Activated T-cell treated with anti-CD3 and anti-CD28 coated beads for 4 hours (primary cell): ENCODE results near the gene PWWP2B.
"Not testable (repeated sequence)": the region's sequence is repeated elsewhere in the genome, so short reads cannot be mapped to it uniquely, and the experiment has no call there.

Experiments used
- DNase-seq: peaks from one replicate; pipeline ENCODE4 v3.0.0-alpha.2; 2020

The PWWP2B gene

DNA sequence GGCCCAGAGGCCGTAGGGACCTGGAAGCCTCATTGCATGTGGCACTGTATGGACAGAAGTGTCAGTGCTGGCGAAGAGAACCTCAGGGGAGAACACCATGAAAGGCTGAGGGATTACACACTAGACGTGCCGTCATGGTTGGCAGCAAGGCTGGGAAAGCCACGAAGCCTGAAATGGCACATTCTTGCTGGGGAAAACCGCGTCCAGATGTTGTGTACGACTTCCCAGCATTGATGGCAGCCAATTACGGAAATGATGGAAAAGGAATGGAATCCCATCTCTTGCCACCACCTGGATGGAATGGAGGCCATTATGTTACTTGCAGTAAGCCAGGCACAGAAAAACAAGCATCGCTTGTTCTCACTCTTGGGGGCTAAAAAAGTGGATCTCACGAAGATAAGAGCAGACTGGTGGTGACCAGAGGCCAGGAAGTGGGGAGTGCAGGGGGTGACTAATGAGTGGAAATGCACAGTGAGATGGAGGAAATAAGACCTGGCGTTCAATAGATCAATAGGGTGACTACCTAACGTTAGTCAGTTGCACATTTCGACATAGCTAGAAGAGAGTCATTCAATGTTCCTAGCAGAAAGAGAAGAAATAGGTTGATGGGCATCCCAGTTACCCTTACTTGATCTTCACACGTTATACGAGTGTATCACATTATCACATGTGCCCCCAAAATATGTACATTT lies 14.6 kb upstream of the PWWP2B start:
- no peak for DNase-seq

DNA sequence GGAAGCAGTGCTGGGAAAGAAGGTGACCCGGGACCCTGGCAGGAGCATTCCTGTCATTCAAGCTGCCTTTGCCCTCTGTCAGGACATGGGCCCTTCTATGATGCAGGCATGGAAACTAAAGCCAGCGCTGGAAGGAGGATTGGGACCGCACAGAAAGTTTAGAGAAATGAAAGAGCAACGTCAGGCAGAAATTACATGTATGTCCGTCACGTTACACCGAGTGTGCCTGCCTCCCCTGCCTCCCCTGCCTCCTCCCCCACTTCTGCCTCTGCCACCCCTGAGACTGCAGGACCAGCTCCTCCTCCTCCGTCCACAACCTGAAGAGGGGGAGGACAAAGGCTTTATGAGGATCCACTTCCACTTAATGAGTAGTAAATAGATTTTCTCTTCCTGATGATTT lies 13.9 kb upstream of the PWWP2B start:
- DNase-seq: no peak

DNA sequence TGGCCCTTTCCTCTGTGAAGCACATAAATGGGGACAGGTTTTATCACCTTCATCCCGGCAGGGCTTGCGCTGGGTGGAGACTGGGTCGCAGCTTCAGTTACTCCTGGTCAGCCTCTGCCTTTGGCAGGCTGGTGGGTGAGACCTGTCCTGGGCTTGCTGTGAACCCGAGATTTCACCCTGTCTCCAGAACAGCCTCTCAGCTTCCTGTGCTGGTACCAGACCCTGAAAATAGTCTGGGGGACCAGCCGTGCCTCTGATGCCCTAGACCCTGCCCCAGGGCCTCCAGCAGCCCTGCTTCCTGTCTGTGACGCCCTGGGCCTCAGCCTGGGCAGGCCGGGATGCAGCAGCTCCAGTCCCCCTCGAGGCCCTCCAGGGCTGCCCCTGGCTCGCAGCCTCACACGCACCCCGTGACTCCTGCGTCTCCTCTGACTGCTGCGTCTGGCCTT lies 13.2 kb upstream of the PWWP2B start:
- no peak for DNase-seq

DNA sequence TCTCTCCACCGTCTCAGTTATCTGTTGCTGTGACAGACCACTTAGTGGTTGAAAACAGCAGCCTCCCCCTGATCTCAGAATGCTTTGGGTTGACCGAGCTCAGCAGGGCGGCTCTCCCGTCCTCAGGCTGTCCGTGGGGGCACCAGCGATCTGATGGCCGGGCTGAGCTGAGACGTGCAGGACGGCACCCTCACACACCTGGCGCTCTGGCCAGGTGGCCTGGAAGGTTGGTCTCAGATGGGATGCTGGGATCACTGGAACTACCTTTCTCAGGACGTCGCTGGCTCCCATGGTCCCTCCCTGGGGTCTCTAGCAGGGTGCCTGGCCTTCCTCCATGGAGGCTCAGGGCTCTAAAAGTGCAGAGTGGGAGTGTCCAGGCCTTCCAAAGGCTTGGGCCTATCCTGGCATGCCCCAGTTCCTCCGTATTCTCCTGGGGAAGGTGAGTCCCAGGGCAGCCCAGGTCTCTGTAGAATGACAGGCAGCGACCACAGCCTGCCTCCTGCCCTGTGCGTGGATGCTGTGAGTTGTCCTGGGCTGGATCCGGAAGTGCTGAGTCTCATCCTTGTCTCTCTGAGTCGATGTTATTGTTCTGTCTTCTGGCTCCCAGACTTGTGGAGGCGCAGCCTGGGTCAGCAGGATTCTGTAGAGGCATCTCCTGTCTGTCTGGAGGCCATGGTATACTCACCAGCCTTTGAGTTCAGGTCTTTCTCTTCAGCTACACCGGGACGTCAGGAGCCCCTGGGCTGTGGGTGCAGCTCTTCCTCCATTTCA lies 12.2 kb upstream of the PWWP2B start:
- no peak for DNase-seq

DNA sequence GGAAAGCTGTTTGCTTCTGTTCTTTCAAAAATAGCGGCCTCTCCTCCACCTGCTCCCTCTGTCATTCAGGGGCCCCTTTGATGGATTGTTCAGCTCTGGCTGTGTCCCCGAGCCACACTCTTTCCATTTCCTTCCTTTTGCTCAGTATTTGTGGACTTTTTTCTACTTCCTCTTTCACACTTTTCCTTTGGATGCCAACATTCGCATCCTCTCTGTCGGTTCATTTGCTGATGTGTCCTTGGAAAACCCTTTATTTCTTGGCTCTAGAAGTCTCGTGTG lies 11.7 kb upstream of the PWWP2B start:
- no peak for DNase-seq

DNA sequence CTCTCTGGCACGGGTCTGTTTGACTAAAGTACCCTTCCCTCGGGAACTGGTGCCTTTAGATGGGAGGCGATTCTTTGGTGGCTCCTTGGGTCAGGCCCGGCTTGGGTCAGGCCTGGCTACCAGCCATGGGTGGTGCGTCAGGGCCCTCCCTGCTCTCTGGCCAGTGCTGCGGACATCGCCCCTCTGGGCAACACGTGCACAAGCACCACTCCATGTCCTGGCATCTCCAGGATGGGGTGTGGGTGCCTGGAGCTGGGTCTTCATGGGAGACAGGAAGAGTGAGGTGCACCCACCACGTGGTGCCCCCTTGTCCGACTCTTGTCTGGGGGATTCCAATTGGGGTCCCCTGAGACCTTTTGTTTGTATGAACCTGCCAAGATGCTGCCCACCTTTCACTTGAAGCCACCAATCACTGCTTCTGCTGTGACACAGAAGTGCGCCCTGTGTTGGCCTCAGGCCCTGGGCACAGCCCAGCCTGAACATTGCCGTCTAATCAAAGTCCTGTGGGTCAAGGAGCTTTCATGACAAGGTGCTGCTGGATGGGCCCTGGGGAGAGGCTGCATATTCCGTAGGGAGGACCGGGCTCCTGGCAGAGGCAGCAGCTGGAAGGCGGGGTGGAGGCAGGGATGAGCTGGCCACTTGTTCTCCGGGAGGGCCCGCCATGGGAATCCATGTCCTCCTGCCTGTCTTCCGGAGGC lies 11.1 kb upstream of the PWWP2B start:
- DNase-seq: no peak

DNA sequence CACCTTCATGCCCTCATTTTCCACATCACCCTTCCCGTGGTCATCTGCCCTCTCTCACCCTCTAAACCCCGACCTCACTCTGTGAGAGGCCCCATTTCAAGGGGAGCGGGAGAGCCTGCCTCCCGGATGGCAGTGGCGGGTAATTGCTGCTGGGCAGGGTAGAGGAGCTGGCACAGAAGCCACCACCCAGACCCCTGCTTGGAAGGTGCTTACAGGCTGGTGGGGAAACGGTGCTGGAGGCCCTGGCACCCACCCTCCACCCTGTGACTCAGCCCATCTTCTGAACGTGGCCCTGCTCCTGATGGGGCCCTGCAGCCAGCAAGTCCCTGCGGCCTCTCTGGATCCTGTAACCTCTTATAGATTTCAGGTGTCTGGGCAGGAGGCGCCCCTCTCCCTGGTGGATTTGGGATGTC lies 10.6 kb upstream of the PWWP2B start:
- no peak for DNase-seq

DNA sequence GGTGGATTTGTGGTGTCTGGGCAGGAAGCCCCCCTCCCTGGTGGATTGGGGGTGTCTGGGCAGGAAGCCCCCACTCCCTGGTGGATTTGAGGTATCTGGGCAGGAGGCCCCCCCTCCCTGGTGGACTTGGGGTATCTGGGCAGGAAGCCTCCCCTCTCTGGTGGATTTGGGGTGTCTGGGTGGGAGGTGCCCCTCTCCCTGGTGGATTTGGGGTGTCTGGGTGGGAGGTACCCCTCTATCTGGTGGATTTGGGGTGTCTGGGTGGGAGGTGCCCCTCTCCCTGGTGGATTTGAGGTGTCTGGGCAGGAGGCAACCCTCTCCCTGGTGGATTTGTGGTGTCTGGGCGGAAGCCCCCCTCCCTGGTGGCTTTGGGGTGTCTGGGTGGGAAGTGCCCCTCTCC lies 10.1 kb upstream of the PWWP2B start:
- not testable (repeated sequence) for DNase-seq

DNA sequence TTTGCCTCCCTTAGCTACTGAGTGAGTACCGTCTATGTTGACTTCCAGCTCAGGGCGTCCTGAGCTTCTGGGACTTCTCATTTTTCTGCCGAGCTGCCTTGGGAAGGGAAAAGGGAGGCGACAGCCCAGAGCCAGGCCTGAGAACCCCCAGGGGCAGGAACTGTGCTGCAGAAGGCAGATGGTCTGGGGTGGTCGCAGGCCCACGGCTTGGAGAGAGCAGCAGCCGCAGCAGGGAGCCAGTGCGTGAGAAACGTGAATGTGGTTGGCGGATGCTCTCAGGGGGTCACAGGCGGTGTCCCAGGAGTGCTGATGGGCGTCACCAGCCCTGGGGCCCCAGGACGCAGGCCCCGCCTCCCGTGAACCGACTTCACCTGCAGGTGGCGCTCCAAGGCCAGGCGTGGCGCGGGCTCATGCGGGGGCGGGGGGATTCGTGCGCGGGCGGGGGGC lies 9.2 kb upstream of the PWWP2B start:
- DNase-seq: peak; percentile 65

DNA sequence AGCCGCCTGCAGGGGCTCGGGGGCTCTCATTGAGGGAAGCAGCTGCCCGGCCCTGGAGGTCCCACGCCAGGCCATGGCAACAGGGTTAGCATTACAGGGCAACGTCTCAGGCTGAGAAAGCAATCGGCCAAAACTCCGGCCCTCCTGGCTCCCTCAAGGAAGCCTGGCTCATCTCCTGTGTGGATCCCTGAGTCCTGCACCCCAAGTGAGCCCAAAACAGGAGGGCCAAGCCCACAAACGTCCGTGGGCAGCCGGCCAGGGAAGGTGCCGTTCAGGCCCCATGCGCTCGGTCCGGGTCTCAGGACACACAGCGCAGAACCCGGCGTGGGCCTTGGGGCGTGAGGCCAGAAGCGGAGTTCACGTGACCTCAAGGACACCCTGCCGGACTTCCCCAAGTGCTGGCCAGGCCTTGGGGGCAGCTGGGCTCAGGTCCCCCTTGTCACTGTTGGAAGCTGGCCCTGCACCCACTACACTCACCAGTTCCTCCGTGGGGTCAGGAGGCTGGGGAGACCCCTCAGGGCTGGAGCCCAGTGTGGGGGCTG lies 8.0 kb upstream of the PWWP2B start:
- DNase-seq: no peak

DNA sequence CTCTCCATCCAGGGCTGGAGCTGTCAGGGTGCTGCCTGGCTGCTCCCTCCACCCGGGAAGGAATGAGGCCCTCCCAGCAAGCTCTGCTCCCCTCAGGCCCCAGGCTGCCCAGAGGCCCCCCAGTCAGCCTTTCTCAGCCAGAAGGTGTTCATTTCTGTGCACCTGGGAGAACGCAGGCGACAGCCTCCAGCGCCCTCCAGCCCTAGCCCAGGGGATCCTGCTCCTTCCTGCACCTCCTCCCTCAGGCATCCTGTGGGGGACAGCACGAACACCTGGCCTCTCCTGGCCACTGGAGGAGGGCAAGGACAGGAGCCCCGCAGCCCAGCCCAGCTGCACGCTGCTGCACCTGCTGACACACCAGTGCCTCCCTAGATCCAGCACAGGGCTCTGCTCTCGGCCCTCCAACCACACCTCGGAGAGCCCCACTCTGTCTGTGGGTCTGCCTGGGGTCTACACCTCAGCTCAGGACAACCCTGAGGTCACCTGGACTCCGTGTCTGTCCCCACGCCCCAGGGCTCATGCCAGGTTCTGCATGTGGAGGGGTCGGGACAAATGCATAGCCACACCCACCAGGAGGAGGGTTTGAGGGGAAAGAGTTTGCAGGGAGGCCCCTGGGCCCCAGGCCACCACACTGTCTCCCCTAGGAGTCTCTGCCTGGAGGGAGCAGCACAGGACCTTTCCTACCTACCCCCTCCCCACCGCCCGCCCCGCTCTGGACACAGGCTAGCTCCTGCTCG lies 7.4 kb upstream of the PWWP2B start:
- DNase-seq: no peak

DNA sequence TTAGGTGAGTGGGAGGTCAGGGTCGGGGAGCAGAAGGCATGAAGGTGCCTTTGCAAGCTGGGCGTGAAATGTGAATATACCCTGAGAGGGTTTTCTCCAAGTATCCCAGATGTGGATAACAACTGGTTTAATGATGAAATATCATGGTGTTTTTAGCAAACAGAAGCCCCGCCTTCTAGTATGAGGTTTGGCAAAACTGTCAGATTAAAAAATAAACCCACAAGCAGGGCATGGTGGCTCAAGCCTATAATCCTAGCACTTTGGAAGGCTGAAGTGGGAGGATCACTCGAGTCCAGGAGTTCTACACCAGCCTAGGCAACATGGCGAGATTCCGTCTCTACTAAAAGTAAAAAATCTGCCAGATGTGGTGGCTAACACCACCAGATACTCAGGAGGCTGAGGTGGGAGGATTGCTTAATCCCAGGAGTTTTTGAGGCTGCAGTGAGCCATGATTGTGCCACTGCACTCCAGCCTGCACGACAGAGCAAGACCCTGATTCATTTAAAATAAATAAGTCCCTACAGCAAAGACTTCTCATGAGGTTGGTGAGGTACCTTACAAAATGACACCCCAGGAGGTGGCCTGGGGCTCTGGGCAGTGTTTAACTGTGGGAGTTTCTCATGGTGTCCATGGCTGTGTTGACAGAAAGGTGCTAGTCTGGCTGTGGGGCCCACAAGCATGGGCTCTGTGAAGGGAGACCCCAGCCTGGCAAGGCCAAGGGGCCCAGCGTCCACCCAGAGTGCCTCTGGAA lies 6.7 kb upstream of the PWWP2B start:
- DNase-seq: no peak

DNA sequence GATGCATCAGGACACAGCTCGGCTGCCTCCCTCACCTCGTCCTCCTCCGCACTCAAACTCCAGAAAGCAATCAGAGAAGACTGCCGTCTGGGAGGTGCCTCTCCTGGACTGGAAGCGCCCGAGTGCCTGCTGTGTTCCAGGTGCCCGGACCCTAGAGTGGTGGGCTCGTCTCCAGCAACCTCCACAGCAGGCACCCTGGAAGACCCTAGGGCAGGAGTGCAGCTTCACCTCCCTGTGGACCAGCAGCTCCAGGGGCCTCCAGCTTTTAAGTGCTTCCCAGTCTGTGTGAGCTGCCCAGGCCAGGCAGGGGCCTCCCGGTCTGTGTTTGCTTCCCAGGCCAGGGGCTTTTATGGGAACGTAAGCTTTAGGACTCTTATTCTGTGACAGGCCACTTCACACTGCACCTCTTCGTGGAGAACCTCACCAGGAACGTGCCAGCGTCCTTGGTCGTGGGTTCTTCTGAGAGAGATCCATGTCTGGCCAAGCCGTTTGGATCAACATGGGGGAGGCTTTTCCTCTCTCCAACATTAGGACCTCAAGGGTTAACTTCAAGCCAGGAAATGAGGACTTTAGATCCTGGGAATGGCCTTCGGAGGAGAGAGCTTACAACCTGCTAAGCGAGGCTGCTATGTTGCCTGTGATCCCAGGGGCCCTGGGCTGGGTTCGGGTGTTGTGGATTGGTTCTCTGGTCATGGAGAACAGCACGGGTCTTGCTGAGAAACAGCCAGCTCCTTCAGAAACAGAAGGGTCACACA lies 5.9 kb upstream of the PWWP2B start:
- no peak for DNase-seq

DNA sequence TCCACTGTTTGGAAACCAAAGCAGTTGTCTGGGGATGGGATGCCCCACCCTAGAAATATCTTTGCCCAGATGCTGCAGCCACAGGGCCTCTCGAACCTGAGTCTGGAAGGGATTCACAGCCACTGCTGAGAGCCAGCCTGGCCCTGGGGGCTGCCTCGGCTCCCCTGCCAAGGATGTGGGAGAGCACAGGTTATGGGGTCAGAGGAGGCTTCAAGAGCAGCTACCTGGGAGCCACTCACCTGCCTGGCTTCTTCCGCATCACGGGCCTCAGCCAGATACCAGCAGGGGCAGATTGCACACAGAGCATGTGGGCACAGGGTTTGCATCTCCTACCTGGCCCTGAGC lies 5.4 kb upstream of the PWWP2B start:
- DNase-seq: no peak

DNA sequence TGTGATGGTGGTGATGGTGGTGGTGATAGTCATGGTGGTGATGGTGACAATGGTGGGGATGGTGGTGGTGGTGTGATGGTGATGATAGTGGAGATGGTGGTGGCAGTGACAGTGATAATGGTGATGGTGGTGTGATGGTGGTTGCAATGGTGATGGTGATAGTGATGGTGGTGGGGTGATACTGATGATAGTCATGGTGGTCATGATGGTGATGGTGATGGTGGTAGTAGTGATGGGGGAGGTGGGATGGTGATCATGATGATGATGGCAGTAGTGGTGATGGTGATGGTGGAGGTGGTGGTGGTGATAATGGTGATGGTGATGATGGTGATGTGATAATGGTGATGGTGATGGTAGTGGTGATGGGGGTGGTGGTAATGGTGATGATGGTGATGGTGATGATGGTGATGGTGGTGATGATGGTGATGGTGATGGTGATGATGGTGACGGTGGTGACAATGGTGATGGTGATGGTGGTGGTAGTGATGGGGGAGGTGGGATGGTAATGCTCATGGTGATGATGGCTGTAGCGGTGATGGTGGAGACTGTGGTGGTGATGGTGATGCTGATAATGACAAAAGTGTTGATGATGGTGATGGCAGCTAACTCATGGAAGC lies 4.7 kb upstream of the PWWP2B start:
- DNase-seq: no peak

DNA sequence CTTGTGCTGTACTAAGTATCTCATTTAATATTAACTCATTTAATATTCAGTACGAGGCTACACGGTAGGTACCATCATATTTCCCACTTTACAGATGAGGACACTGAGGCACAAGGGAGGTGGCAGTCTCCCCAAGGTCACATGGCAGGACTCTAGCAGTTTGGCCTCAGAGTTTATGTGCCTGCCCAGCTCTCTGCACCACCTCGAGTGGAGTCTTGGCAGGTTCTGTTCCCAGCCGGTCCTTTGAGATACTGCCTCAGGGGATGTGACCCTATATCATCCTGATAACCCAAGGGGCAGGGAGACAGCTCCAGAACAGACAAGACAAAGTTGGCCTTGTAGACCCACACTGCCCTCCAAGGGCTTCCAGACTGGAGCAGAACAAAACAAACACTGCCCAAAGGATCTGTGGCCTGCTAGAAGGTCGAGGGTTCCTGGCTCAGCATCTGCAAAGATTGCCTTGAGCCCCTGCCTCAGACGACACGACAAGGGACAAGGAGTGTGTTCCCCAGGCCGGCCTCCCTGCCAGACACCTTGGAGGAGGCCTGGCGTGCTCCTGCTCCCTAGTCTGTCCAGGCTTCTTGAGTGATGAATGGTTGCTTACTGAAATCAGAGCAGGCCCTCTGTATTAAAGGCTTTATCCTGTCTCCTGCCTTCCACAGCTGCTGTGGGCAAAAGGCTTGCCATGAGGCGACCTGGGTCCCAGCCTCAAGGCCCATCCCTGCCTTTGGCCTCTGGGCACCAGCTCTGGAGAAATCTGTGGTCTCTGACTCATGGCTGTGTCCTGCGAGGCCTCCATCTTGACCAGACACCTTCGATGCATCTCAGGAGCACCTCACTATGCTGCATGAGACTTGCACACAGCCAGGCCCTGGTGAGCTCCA lies 3.9 kb upstream of the PWWP2B start:
- no peak for DNase-seq

DNA sequence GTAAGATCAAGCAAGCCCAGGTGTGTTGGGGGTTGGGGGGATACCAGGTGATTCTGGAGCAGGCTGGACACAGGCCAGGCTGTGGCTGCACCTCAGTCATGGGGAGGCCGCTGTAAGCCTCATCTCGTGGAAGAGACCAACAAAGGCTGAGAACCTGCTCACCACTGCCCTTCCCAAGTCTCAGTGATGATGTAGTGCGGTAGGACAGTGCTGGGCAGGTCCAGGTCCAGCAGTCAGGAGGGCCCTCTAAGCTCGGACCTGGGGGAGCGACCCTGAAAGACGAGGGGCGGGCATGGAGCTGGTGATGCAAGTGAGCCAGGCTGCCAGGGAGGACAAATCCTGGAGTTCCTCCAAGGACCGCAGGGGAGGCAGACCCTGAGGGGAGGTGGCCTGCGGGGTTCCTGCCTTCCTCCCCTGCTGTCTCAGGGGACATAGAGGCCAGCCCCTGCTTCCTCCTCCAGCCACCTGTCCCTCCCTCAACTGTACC lies 3.3 kb upstream of the PWWP2B start:
- DNase-seq: no peak

DNA sequence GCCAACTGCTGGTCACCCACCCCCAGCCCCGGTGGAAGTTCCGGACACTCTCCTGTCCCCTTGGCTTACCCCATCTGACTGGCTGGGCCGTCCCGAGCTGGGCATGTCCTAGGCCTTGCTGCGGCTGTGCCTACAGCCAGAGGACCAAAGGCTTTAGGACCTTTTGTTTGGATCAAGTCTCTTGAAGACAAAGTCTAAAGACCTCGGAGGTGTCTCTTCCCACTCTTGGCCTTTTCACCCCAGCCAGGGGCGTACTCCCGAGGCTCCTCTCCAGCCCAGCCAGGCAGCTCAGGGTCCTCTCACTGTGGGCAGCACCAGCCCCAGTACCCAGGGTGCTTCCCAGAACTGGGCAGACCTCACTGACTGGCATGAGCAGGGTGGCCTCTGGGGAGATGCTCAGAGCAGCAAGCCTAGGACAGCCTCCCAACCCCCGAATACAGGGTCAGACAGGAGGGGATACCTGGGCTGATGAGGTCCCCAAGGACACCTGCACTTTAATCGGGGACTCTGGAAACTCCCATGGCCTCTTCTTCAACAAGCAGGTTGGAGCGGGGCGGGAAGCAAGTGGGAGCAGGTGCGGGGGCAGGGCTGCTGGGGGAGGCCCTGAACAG lies 2.7 kb upstream of the PWWP2B start:
- no peak for DNase-seq

DNA sequence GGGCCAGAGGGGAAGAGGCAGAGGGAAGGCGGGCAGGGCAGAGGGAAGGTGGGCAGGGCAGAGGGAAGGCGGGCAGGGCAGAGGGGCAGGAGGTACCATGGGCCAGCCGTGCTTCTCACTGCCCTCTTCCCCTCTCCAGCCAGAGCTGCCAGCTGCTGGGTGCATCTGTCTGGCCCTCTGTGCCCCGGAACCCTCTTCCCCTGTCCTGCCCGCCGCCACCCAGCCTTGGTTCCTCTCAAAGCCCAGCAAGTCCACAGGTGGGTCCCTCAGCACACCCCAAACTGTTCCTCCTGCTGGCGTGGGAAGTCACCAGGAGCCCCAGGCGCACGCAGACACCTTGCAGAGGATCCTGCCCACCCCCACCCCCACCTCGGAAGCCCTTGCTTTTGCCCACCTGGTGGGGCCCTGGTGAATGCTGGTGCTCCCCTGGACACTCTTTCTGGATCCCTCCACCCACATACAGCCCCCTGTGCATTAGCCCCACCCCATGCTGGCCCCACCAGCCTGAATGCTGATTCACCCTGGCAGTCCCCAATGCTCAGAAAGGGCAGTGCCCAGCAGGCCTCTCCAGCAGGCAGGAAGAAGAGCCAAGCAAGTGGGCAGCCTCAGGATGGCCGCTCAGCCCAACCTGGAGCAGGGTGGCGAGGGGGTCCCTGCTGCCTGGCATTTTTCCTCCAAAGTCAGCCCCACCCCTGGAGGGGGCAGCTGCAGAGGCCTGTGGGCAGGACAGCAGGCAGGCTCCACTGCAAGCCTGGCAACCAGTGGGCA lies 1.9 kb upstream of the PWWP2B start:
- DNase-seq: no peak
